DOHH2 (cell line): ENCODE measurements around the gene OPALIN.

Experiments
- CTCF ChIP-seq: fragments of 200-600 bp; sonication (generic); IDR thresholded peaks from one replicate; pipeline ENCODE4 v1.5.1; 2014; ENCODE audit warnings: antibody characterized with exemption, mild to moderate bottlenecking, low read depth, low read length; ENCODE audit not compliant: poor library complexity, severe bottlenecking
- EZH2phosphoT487 ChIP-seq: fragments of 200-600 bp; sonication (generic); IDR thresholded peaks from 2 replicates; pipeline ENCODE4 v1.6.1; 2017; ENCODE audit warnings: borderline replicate concordance, mild to moderate bottlenecking, antibody characterized with exemption, low read length, moderate library complexity, mixed read lengths

DNA sequence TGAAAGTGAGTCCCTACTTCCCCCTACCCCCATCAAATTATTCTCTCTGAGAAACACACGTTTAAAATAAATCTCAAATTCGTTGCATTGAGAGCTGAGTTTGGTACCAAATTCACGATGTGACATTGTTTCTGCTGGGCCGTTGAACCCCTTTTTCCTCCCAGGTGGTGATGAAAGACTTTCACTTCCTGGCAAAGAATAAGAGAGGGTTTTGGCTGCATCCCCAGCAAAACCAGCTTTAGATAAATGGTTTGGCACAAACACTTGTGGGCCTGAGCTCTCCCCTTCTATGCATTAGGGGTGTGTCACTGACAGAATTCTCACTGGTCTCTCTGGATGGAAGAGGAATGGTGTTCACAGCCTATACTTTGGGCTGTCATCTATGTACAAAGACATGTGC, 63.3 kb downstream of the OPALIN start:
- TF ChIP-seq CTCF, result no peak
- TF ChIP-seq EZH2phosphoT487, result no peak
